ENCODE measurements around the gene ERLIN1.

- TF ChIP-seq CTCF (IDR thresholded peaks at IDR 0.05; ENCODE audit: low read depth, low read length): no peak
- TF ChIP-seq MAX (IDR thresholded peaks at IDR 0.05; ENCODE audit: low read depth, low read length): no peak
- no peak for TF ChIP-seq POLR2A (IDR thresholded peaks at IDR 0.05; ENCODE audit: extremely low read depth, insufficient read length)
- TF ChIP-seq MYC (IDR thresholded peaks at IDR 0.05; ENCODE audit: low read depth, low read length): no peak
Measured at GRCh38 chr10:100216006-100216405, 30.2 kb upstream of the ERLIN1 start.

Measured in NB4 (cell line).